GM18867 (cell line): ENCODE data around the gene PDGFRA.
"Not testable (repeated sequence)": the region's sequence is repeated elsewhere in the genome, so short reads cannot be mapped to it uniquely, and the experiment has no call there.

Experiments
- ATAC-seq: cut with Tn5 transposase; IDR thresholded peaks from one replicate; pipeline ENCODE4 v1.9.1; 2021; ENCODE audit warnings: mild to moderate bottlenecking, moderate library complexity; ENCODE audit not compliant: unreplicated experiment

The PDGFRA gene

GRCh38 chr4:54227256-54228055 lies 1.6 kb upstream of the PDGFRA start:
- ATAC-seq = peak; percentile 26

- ATAC-seq = peak; percentile 58
These were observed 1.0 kb upstream of the PDGFRA start for GRCh38 chr4:54228056-54228527.

GRCh38 chr4:54228546-54228945 lies 547 bp upstream of the PDGFRA start:
- ATAC-seq = no peak

GRCh38 chr4:54229631-54230483 lies 764 bp downstream of the PDGFRA start:
- ATAC-seq = no peak

GRCh38 chr4:54230484-54231418 lies 1.7 kb downstream of the PDGFRA start:
- ATAC-seq = no peak

DNA sequence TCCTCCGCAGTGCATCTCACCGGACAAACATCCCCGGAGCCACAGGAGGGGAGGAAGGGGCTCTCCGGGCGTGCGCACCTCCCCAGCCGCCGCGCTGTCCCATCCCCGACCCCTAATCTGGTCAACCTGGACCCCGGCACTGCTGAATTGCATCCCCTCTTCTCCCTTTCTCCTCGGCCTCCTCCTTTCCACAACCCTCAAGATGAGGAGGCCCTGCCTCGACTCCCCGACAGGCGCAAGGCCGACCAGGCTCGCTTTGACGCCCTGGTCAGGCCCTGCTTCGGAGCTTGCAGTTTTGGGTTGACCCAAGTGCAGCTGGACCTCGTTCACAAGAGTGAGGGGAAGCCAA lies 2.3 kb downstream of the PDGFRA start:
- ATAC-seq = no peak

GRCh38 chr4:54231768-54232688 lies 2.9 kb downstream of the PDGFRA start:
- ATAC-seq = no peak

DNA sequence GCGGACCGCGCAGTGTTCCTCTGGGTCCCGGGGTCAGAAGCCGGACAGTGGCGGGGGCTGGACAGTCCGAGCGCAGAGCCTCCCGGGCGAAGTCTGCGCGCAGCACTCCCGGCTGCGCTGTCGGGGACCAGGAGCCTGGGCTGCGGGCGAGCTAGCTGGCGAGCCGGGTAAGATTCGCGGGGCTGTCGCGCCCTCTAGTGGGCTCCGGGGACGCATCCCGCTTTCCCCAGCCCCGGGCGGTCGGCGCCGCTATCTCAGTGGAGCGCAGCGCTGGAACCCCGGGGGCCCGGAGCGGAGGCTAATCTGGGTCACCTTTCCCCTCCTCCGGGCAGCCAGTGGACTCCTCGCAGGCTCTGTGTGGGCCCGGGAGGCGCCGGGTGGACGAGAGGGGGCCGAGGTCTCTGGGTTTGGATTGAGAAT lies 4.2 kb downstream of the PDGFRA start:
- peak; percentile 90 for ATAC-seq

GRCh38 chr4:54233697-54234496 lies 4.8 kb downstream of the PDGFRA start:
- ATAC-seq = peak; percentile 70

GRCh38 chr4:54234497-54235205 lies 5.6 kb downstream of the PDGFRA start:
- ATAC-seq = no peak

DNA sequence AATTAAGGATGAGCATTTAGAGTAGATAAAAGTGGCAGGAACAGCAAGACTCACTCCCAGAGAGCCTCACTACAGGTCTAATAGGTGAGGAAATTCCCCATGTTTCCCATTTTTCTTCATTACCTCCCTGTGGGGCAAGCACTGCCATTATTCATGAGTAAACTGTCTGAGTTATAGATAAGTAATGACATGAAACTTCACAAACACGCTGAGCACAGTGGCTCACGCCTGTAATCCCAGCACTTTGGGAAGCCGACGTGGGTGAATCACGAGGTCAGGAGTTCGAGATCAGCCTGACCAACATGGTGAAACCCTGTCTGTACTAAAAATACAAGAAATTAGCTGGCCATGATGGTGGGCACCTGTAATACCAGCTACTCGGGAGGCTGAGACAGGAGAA lies 7.2 kb downstream of the PDGFRA start:
- ATAC-seq = not testable (repeated sequence)

DNA sequence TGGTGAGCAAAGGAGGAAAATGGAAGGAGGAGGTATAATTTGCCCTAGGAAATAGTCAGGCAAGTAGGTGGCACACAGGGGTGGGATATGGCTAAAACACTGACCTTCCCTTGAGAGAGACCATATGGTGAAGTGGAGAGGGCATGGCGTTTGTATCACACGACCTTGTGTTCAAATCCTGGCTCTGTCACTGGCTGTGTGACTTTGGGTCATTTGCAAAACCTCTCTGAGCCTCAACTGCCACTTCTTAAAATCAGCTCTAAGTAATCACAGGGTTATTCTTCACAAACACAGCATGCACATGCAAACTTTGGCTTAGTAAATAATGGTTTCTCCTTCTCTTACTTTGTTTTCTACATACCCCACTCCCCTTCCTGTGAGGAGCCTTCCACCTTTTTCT lies 8.7 kb downstream of the PDGFRA start:
- no peak for ATAC-seq

DNA sequence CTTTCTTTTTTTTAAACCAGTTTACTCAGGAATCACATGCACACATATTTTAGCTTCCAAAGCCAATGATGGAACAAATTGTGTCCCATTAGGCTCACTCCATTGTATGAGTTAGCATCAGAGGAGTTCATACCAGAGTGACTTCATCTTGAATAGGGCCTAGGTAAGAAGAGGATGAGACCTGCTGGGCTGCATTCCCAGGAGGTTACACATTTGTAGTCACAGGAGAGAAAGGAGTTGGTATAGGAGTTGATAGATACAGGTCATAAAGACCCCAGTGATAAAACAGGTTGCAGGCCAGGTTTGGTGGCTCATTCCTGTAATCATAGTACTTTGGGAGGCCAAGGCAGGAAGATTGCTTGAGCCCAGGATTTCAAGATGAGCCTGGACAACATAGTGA lies 9.3 kb downstream of the PDGFRA start:
- ATAC-seq = no peak

- not testable (repeated sequence) for ATAC-seq
These were observed 12.3 kb downstream of the PDGFRA start for GRCh38 chr4:54241268-54241823.

DNA sequence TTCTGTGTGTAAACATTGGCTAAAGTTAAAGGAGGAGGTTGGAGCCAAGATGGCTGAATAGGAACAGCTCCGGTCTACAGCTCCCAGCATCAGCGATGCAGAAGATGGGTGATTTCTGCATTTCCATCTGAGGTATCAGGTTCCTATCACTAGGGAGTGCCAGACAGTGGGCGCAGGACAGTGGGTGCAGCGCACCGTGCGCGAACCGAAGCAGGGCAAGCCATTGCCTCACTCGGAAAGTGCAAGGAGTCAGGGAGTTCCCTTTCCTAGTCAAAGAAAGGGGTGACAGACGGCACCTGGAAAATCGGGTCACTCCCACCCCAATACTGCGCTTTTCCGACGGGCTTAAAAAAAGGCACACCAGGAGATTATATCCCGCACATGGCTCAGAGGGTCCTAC lies 14.4 kb downstream of the PDGFRA start:
- not testable (repeated sequence) for ATAC-seq

DNA sequence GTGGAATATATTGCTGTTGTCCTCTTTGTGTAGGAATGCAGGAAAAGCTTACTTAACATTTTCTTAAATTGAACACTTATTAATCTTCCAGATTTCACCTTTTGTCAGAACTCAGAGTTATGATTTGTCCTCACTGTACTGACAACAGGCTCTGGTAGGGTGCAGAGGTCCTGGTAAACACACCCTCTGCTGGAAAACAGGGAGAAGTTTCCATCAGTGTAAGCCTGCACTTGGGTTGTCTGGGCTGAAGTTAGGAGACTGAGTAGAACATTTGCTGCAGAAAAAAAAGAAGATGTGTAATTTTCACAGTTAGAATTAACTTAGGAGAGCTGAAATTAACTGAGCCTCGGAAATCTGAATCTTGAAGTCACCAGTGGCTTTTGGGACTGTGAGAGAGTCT lies 23.2 kb downstream of the PDGFRA start:
- not testable (repeated sequence) for ATAC-seq

GRCh38 chr4:54254116-54254914 lies 25.2 kb downstream of the PDGFRA start:
- ATAC-seq = no peak
